CD14-positive monocyte (primary cell): Measurements from ENCODE around the gene TNFRSF14. TPM values are rescaled to one million over a fixed set of nuclear protein-coding genes. Genes with fewer than 3 reads are reported as not detected.

Source experiments
- DNase-seq, 3 donors: peaks; one replicate each; pipeline ENCODE4 v3.0.0-alpha.2; 2011 to 2022
- H2AFZ ChIP-seq: 2 replicates; pipeline ENCODE4 v1.6.0; 2012; ENCODE audit warnings: mild to moderate bottlenecking, low read depth, low read length, inconsistent platforms; ENCODE audit not compliant: insufficient read depth, poor library complexity, severe bottlenecking
- H3K27ac ChIP-seq, 2 donors: 1 replicate in 1 of 2; 2 replicates in 1 of 2; pipeline ENCODE4 v1.5.1; 2012 to 2013; ENCODE audit warnings: low read length in 2 of 2, control low read depth in 1 of 2, inconsistent platforms in 1 of 2, low read depth in 1 of 2, mild to moderate bottlenecking in 1 of 2
- H3K27me3 ChIP-seq, 2 donors: one replicate each; pipeline versions ENCODE4 v1.6.0 to v1.6.1; 2011 to 2013; ENCODE audit warnings: low read length in 2 of 2; ENCODE audit not compliant: control insufficient read depth in 2 of 2, insufficient read depth in 2 of 2
- H3K36me3 ChIP-seq, 2 donors: replicated peaks in 1 of 2; 1 replicate in 1 of 2; 2 replicates in 1 of 2; pipeline versions ENCODE4 v1.5.1 to v1.6.1; 2012 to 2013; ENCODE audit warnings: low read length in 2 of 2, control low read depth in 1 of 2, inconsistent platforms in 1 of 2, mild to moderate bottlenecking in 1 of 2; ENCODE audit not compliant: insufficient read depth in 2 of 2, control insufficient read depth in 1 of 2
- H3K4me1 ChIP-seq, 2 donors: 1 replicate in 1 of 2; 2 replicates in 1 of 2; pipeline versions ENCODE4 v1.5.1 to v1.6.1; 2012 to 2013; ENCODE audit warnings: low read length in 2 of 2, control low read depth in 1 of 2, inconsistent platforms in 1 of 2, mild to moderate bottlenecking in 1 of 2, moderate library complexity in 1 of 2; ENCODE audit not compliant: insufficient read depth in 2 of 2, control insufficient read depth in 1 of 2
- H3K4me2 ChIP-seq: replicated peaks from 2 replicates; pipeline ENCODE3; 2012; ENCODE audit warnings: low read length, moderate library complexity, mild to moderate bottlenecking; ENCODE audit not compliant: poor library complexity, severe bottlenecking; ENCODE audit errors: extremely low read depth
- H3K4me3 ChIP-seq, 3 experiments: fragments of 200-600 bp in 1 of 3; sonication (generic) in 1 of 3; replicated peaks in 1 of 3; 1 replicate in 2 of 3; 2 replicates in 1 of 3; pipeline ENCODE4 v1.5.1; 2011 to 2013; ENCODE audit warnings: low read length in 3 of 3, mild to moderate bottlenecking in 3 of 3, control low read depth in 2 of 3, low read depth in 2 of 3, inconsistent platforms in 1 of 3, moderate library complexity in 1 of 3
- H3K79me2 ChIP-seq: 2 replicates; pipeline ENCODE4 v1.6.0; 2012; ENCODE audit warnings: mild to moderate bottlenecking, control low read depth, inconsistent platforms, low read length, moderate library complexity; ENCODE audit not compliant: insufficient read depth
- H3K9ac ChIP-seq: 2 replicates; pipeline ENCODE4 v1.6.0; 2017; ENCODE audit warnings: low read length, mild to moderate bottlenecking; ENCODE audit not compliant: insufficient read depth, poor library complexity, severe bottlenecking
- H3K9me3 ChIP-seq, 2 donors: replicated peaks in 1 of 2; 1 replicate in 1 of 2; 2 replicates in 1 of 2; pipeline versions ENCODE4 v1.5.1 to v1.6.1; 2012 to 2013; ENCODE audit warnings: low read length in 2 of 2, control low read depth in 1 of 2; ENCODE audit not compliant: control insufficient read depth in 1 of 2, insufficient read depth in 1 of 2
- H4K20me1 ChIP-seq: 2 replicates; pipeline ENCODE4 v1.6.0; 2012; ENCODE audit warnings: mild to moderate bottlenecking, low read length, control low read depth, moderate library complexity; ENCODE audit not compliant: insufficient read depth
- H3K27ac Mint-ChIP-seq, 7 donors: one replicate each; pipeline ENCODE4 v1.8.0; 2020; ENCODE audit warnings: mild to moderate bottlenecking in 7 of 7, mixed read lengths in 7 of 7, moderate library complexity in 6 of 7, inconsistent platforms in 2 of 7
- H3K27me3 Mint-ChIP-seq, 3 donors: one replicate each; pipeline ENCODE4 v1.8.0; 2021 to 2022; ENCODE audit warnings: low read depth in 3 of 3, mild to moderate bottlenecking in 3 of 3, mixed read lengths in 3 of 3, moderate library complexity in 3 of 3, inconsistent platforms in 1 of 3
- H3K36me3 Mint-ChIP-seq, 2 donors: one replicate each; pipeline ENCODE4 v1.8.0; 2020; ENCODE audit warnings: mixed read lengths in 2 of 2, inconsistent platforms in 1 of 2, mild to moderate bottlenecking in 1 of 2
- H3K4me1 Mint-ChIP-seq: one replicate; pipeline ENCODE4 v1.8.0; 2020; ENCODE audit warnings: mild to moderate bottlenecking, mixed read lengths
- H3K4me3 Mint-ChIP-seq, 2 donors: one replicate each; pipeline ENCODE4 v1.8.0; 2020; ENCODE audit warnings: mild to moderate bottlenecking in 2 of 2, mixed read lengths in 2 of 2, moderate library complexity in 1 of 2
- H3K9me3 Mint-ChIP-seq, 7 donors: one replicate each; pipeline ENCODE4 v1.8.0; 2020 to 2022; ENCODE audit warnings: mixed read lengths in 7 of 7, mild to moderate bottlenecking in 6 of 7, moderate library complexity in 6 of 7, inconsistent platforms in 2 of 7
- CTCF ChIP-seq: fragments of 200-600 bp; IDR thresholded peaks from one replicate; pipeline ENCODE4 v1.8.0; 2022; ENCODE audit warnings: antibody characterized with exemption, mild to moderate bottlenecking
- WGBS: methylation state at CpG from one replicate; pipeline ENCODE4 v1.1.5; 2013; ENCODE audit warnings: missing lambda C conversion rate; ENCODE audit not compliant: insufficient coverage; 5-methylcytosine and 5-hydroxymethylcytosine counted together
- intact Hi-C, 2 donors: fragments of 100-400 bp; cut with micrococcal nuclease; formaldehyde crosslinking; loops; one replicate each; pipeline versions ENCODE4 v1.15.0 to v1.15.1; 2023
- polyA plus RNA-seq, 3 donors: library from polyadenylated mRNA; depleted of rRNA in 1 of 3; unstranded in 2 of 3; stranded (reverse) in 1 of 3; fragments of 300-500 nt in 2 of 3; fragments of >200 nt in 1 of 3; fragmentation: Illumina TruSeq in 2 of 3; gene quantifications; 1 replicate in 2 of 3; 2 replicates in 1 of 3; pipeline ENCODE4 v1.2.3, GENCODE V29; 2012 to 2021

TNFRSF14 gene
- polyA plus RNA-seq, 3 donors: 62.1 to 512 (median 64.4) TPM

GRCh38 chr1:2508751-2509150 is 47.4 kb upstream of the TNFRSF14 start:
- no peak overlapping the region for H3K4me2 ChIP-seq
- no peak overlapping the region for H2AFZ ChIP-seq
- intact Hi-C loops: no loop called here
- no peak overlapping the region for H3K4me3 ChIP-seq
- H3K4me3 Mint-ChIP-seq: no peak overlapping the region
- no peaks in the 10 kb centered on the region for H3K9me3 Mint-ChIP-seq
- H3K9ac ChIP-seq: no peak overlapping the region
- H3K4me1 Mint-ChIP-seq: no peaks in the 10 kb centered on the region
- no peaks in the 10 kb centered on the region for H3K27me3 ChIP-seq
- H3K36me3 ChIP-seq: peaks cover 66% of the 10 kb centered on the region in 2 donors
- no peak overlapping the region for H3K27ac ChIP-seq
- no peaks in the 10 kb centered on the region for H3K79me2 ChIP-seq
- DNase-seq: no peak
- H4K20me1 ChIP-seq: peaks cover 63% of the 10 kb centered on the region
- H3K4me1 ChIP-seq: no peaks in the 10 kb centered on the region
- TF ChIP-seq CTCF: no peak
- no peaks in the 10 kb centered on the region for H3K9me3 ChIP-seq
- no peak overlapping the region for H3K27ac Mint-ChIP-seq
- H3K36me3 Mint-ChIP-seq: peaks cover 43 to 58% of the 10 kb centered on the region in 2 donors
- peaks cover 0 to 2% (median 0%) of the 10 kb centered on the region in 3 donors for H3K27me3 Mint-ChIP-seq
- 97% methylated on average over 16 of the region's 29 CpGs for WGBS

- H3K36me3 ChIP-seq: peaks cover 72% of the 10 kb centered on the region in 2 donors
- no peak overlapping the region for H3K27ac ChIP-seq
- peak overlapping the region in 1 of 7 donors; percentile 33 for H3K27ac Mint-ChIP-seq
- TF ChIP-seq CTCF: no peak
- peaks cover 68% of the 10 kb centered on the region for H4K20me1 ChIP-seq
- no peaks in the 10 kb centered on the region for H3K4me1 ChIP-seq
- H3K27me3 ChIP-seq: no peaks in the 10 kb centered on the region
- no peak overlapping the region for H3K4me2 ChIP-seq
- H3K27me3 Mint-ChIP-seq: peaks cover 0 to 2% (median 0%) of the 10 kb centered on the region in 3 donors
- H3K36me3 Mint-ChIP-seq: peaks cover 45 to 66% of the 10 kb centered on the region in 2 donors
- H3K4me3 ChIP-seq: no peak overlapping the region
- H2AFZ ChIP-seq: no peak overlapping the region
- no peaks in the 10 kb centered on the region for H3K4me1 Mint-ChIP-seq
- DNase-seq: no peak
- 95% methylated on average over 9 of the region's 11 CpGs for WGBS
- no peaks in the 10 kb centered on the region for H3K9me3 Mint-ChIP-seq
- no peaks in the 10 kb centered on the region for H3K79me2 ChIP-seq
- H3K4me3 Mint-ChIP-seq: no peak overlapping the region
- intact Hi-C loops: no loop called here
- H3K9ac ChIP-seq: no peak overlapping the region
- no peaks in the 10 kb centered on the region for H3K9me3 ChIP-seq
These were observed 46.6 kb upstream of the TNFRSF14 start for GRCh38 chr1:2509589-2509988.
